B cell (primary cell): ENCODE measurements around the gene G0S2. TPM values are rescaled to one million over a fixed set of nuclear protein-coding genes. Genes with fewer than 3 reads are reported as not detected.

Experiments
- ATAC-seq: fragments of 200-7000 bp; cut with Tn5 transposase; one replicate; pipeline ENCODE4 v1.10.0; 2021; ENCODE audit warnings: low read depth, mild to moderate bottlenecking, moderate number of reproducible peaks, moderate library complexity
- CTCF ChIA-PET: fragments of 350-600 bp; sonication (Branson Sonifier 250); formaldehyde crosslinking; loops from one replicate; lab custom pipeline; 2021; ENCODE audit warnings: antibody characterized with exemption, inconsistent platforms; lab: Charles Lee
- POLR2A ChIA-PET: fragments of 350-600 bp; sonication (Branson Sonifier 250); formaldehyde crosslinking; loops from one replicate; lab custom pipeline; 2021; ENCODE audit warnings: antibody characterized with exemption; lab: Charles Lee
- DNase-seq: peaks from one replicate; pipeline ENCODE4 v3.0.0; 2013
- H2AFZ ChIP-seq: 2 replicates; pipeline ENCODE4 v1.6.1; 2012; ENCODE audit warnings: mild to moderate bottlenecking, low read depth, low read length; ENCODE audit not compliant: insufficient read depth, poor library complexity, severe bottlenecking
- H3K27ac ChIP-seq, 2 donors: 1 replicate in 1 of 2; 2 replicates in 1 of 2; pipeline ENCODE4 v1.5.1; 2012 to 2013; ENCODE audit warnings: low read length in 2 of 2, mild to moderate bottlenecking in 2 of 2, moderate library complexity in 1 of 2
- H3K27me3 ChIP-seq, 4 experiments: fragments of 200-600 bp in 1 of 4; sonication (generic) in 1 of 4; replicated peaks in 1 of 4; 1 replicate in 2 of 4; 2 replicates in 2 of 4; pipeline versions ENCODE4 v1.6.1 to v1.7.0; 2013 to 2016; ENCODE audit warnings: low read length in 3 of 4, mild to moderate bottlenecking in 2 of 4, mixed read lengths in 1 of 4, moderate library complexity in 1 of 4; ENCODE audit not compliant: insufficient read depth in 4 of 4, control insufficient read depth in 3 of 4; ENCODE audit errors: control extremely low read depth in 1 of 4
- H3K36me3 ChIP-seq, 2 experiments: replicated peaks in 1 of 2; 1 replicate in 1 of 2; 2 replicates in 1 of 2; pipeline versions ENCODE4 v1.6.1 to v1.7.1; 2013; ENCODE audit warnings: low read length in 1 of 2; ENCODE audit not compliant: insufficient read depth in 2 of 2, control insufficient read depth in 1 of 2; ENCODE audit errors: control extremely low read depth in 1 of 2, extremely low read depth in 1 of 2
- H3K4me1 ChIP-seq, 2 donors: fragments of 200-600 bp in 1 of 2; sonication (generic) in 1 of 2; 1 replicate in 1 of 2; 2 replicates in 1 of 2; pipeline versions ENCODE4 v1.5.1 to v1.6.1; 2013 to 2017; ENCODE audit warnings: low read length in 2 of 2; ENCODE audit not compliant: control insufficient read depth in 2 of 2, insufficient read depth in 2 of 2
- H3K4me2 ChIP-seq: replicated peaks from 2 replicates; pipeline ENCODE3; 2012; ENCODE audit warnings: mild to moderate bottlenecking, low read depth, low read length; ENCODE audit not compliant: poor library complexity, severe bottlenecking
- H3K4me3 ChIP-seq, 5 experiments: fragments of 200-600 bp in 1 of 5; sonication (generic) in 1 of 5; 1 replicate in 3 of 5; 2 replicates in 2 of 5; pipeline versions ENCODE4 v1.5.1 to v1.7.0; 2011 to 2016; ENCODE audit warnings: low read length in 4 of 5, mild to moderate bottlenecking in 4 of 5, low read depth in 2 of 5, control low read depth in 1 of 5, moderate library complexity in 1 of 5; ENCODE audit not compliant: insufficient read depth in 1 of 5; ENCODE audit errors: control extremely low read depth in 1 of 5, extremely low read depth in 1 of 5
- H3K79me2 ChIP-seq: fragments of 200-600 bp; sonication (generic); one replicate; pipeline ENCODE4 v1.6.0; 2016; ENCODE audit warnings: low read length; ENCODE audit not compliant: control insufficient read depth, insufficient read depth
- H3K9ac ChIP-seq: fragments of 200-600 bp; sonication (generic); 2 replicates; pipeline ENCODE4 v1.6.1; 2017; ENCODE audit warnings: mild to moderate bottlenecking, low read length, moderate library complexity
- H3K9me3 ChIP-seq, 3 donors: one replicate each; pipeline versions ENCODE4 v1.6.1 to v1.7.1; 2013; ENCODE audit warnings: low read length in 2 of 3; ENCODE audit not compliant: control insufficient read depth in 2 of 3, insufficient read depth in 1 of 3; ENCODE audit errors: control extremely low read depth in 1 of 3
- H4K20me1 ChIP-seq: 2 replicates; pipeline ENCODE4 v1.6.0; 2012; ENCODE audit warnings: mild to moderate bottlenecking, low read length; ENCODE audit not compliant: insufficient read depth, control insufficient read depth, poor library complexity, severe bottlenecking
- H3K27ac Mint-ChIP-seq: one replicate; pipeline ENCODE4 v1.8.0; 2021; ENCODE audit warnings: mixed read lengths
- H3K27me3 Mint-ChIP-seq: one replicate; pipeline ENCODE4 v1.8.0; 2021; ENCODE audit warnings: mixed read lengths
- H3K4me1 Mint-ChIP-seq: one replicate; pipeline ENCODE4 v1.8.0; 2021; ENCODE audit warnings: mixed read lengths
- H3K4me3 Mint-ChIP-seq: one replicate; pipeline ENCODE4 v1.8.0; 2021; ENCODE audit warnings: mixed read lengths
- H3K9me3 Mint-ChIP-seq: one replicate; pipeline ENCODE4 v1.8.0; 2022; ENCODE audit warnings: mixed read lengths; ENCODE audit not compliant: insufficient read depth
- EZH2 ChIP-seq: IDR thresholded peaks from 2 replicates; pipeline ENCODE4 v1.6.1; 2012; ENCODE audit warnings: borderline replicate concordance, low read depth, mild to moderate bottlenecking, moderate library complexity, low read length; ENCODE audit not compliant: insufficient read depth, poor library complexity, severe bottlenecking
- WGBS: methylation state at CpG from one replicate; pipeline ENCODE4 v1.1.5; 2013; ENCODE audit warnings: missing lambda C conversion rate; ENCODE audit not compliant: insufficient coverage; 5-methylcytosine and 5-hydroxymethylcytosine counted together
- intact Hi-C: fragments of 100-400 bp; cut with micrococcal nuclease; formaldehyde crosslinking; loops from one replicate; pipeline ENCODE4 v1.10.0; 2022
- polyA plus RNA-seq: library from polyadenylated mRNA; depleted of rRNA; stranded (reverse); fragments of >200 nt; gene quantifications from 2 replicates; pipeline ENCODE4 v1.2.3, GENCODE V29; 2012
- total RNA-seq, 2 donors: library from RNA; stranded (reverse); fragments of 120-200 nt in 1 of 2; gene quantifications; 1 replicate in 1 of 2; 2 replicates in 1 of 2; pipeline versions ENCODE4 v1.2.3 to v1.2.4, GENCODE V29; 2013 to 2022
- TF ChIP-seq, protein P1 (sequence below): fragments of 200-600 bp; IDR thresholded peaks from one replicate; pipeline ENCODE4 v1.8.0; 2022; ENCODE audit warnings: antibody characterized with exemption, mild to moderate bottlenecking

Gene G0S2
- total and polyA plus RNA-seq, 2 donors (not counting 1 experiment from before 2014, with no cell fraction given), result 6.2 TPM; not detected in 1

DNA sequence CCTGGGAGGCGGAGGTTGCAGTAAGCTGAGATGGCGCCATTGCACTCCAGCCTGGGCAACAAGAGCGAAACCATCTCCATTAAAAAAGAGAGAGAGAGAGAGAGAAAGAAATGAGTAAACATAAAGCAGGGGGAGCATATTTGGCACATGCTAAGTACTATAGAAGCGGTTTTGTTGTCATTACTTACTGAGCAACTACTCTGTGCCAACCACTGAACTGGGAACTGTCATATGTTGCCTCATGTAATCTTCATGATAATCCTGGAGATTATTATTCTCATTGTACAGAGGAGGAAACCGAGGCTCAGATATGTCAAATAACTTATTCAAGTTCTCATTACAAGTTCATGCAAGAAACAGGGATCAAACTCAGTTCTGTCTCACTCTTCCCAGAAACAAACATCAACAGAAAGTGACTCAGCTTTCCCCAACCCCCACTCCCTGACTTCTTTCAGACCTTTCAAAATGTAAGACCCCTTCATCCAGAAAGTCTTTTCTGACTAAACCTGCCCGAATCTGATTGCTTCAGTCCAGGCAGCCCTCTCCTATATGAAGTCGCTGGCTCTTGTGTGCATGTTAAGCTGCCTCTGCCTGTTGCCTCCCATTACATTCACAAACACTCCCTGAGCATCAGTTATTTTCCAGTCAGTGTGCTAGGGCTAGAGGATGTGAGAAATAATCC is 46.5 kb upstream of the G0S2 start:
- CTCF ChIA-PET, result no interaction called here
- no peak for DNase-seq
- intact Hi-C loops, result no loop called here

More for the DNA sequence above, 46.5 kb upstream of the G0S2 start:
- H3K4me1 Mint-ChIP-seq, result peaks cover 6% of the 10 kb centered on the region
- no peak for ATAC-seq
- Histone ChIP-seq H3K4me1 (no peaks in the 10 kb centered on the region), H3K27ac (no peak overlapping the region), H3K4me2 (no peak overlapping the region), H2AFZ (no peak overlapping the region), H3K9me3 (no peaks in the 10 kb centered on the region), H4K20me1 (no peaks in the 10 kb centered on the region), H3K9ac (no peak overlapping the region), H3K79me2 (no peaks in the 10 kb centered on the region), H3K36me3 (no peaks in the 10 kb centered on the region), H3K4me3 (no peak overlapping the region), H3K27me3 (peaks cover 0 to 7% (median 2%) of the 10 kb centered on the region in 4 experiments)
- POLR2A ChIA-PET, result no interaction called here
- H3K4me3 Mint-ChIP-seq, result no peak overlapping the region
- 79% methylated on average over 2 of the region's 7 CpGs for WGBS
- H3K27ac Mint-ChIP-seq, result no peak overlapping the region
- TF ChIP-seq, protein P1, sequence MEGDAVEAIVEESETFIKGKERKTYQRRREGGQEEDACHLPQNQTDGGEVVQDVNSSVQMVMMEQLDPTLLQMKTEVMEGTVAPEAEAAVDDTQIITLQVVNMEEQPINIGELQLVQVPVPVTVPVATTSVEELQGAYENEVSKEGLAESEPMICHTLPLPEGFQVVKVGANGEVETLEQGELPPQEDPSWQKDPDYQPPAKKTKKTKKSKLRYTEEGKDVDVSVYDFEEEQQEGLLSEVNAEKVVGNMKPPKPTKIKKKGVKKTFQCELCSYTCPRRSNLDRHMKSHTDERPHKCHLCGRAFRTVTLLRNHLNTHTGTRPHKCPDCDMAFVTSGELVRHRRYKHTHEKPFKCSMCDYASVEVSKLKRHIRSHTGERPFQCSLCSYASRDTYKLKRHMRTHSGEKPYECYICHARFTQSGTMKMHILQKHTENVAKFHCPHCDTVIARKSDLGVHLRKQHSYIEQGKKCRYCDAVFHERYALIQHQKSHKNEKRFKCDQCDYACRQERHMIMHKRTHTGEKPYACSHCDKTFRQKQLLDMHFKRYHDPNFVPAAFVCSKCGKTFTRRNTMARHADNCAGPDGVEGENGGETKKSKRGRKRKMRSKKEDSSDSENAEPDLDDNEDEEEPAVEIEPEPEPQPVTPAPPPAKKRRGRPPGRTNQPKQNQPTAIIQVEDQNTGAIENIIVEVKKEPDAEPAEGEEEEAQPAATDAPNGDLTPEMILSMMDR, result no peak
- TF ChIP-seq EZH2, result no peak
- no peaks in the 10 kb centered on the region for H3K9me3 Mint-ChIP-seq
- peaks cover 9% of the 10 kb centered on the region for H3K27me3 Mint-ChIP-seq
